Activated CD8-positive, alpha-beta memory T cell treated with anti-CD3 and anti-CD28 coated beads for 4 hours (primary cell): ENCODE results near the gene ETS2.

ENCODE experiments used
- DNase-seq, 2 donors: peaks; one replicate each; pipeline ENCODE4 v3.0.0-alpha.2; 2020; ENCODE audit warnings: low read depth in 2 of 2

The ETS2 gene

DNA sequence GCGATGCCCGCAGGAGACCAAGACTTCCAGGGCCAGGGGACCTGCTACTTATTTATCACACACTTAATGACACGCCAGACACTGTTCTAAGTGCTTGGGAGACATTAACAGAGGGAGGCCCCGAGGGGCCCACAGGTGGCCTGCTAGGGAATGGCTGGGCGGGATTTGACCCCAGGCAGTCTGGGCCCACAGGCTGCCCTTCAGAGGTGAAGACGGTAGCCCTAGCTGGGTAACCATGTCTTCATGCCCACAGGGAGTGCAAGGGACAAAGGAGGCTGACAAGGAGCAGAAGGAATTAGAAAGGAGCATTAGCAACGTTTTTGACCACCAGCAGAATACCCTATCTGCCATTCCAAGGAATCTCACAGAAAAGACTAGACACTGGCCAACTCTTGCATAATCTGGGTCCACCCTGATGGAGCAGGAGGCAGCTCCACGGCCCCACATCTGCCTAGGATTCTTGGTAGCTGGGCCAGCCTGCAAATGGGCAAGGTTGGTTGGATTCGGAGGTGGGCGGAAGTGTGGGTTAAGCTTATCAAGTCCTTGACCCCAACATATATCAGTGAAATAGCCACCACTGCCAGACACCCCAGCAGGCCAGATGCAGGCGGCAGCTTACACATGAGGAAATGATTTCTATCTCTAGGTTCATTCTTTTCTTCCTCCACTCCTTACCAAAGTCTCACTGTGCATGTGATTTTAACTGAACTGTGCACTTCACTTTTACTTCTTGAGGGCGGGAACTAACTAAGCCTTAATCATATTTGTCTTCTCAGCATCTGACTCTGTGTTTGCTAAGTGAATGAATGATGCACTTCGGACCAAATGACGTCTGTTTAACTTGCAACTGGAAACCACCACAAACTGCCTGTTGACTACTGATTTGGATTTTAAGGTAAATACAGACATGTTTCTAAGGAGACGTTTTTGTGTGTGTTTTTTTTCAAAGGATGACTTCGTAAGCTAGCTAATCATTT lies 3.4 kb upstream of the ETS2 start:
- DNase-seq, result no peak

DNA sequence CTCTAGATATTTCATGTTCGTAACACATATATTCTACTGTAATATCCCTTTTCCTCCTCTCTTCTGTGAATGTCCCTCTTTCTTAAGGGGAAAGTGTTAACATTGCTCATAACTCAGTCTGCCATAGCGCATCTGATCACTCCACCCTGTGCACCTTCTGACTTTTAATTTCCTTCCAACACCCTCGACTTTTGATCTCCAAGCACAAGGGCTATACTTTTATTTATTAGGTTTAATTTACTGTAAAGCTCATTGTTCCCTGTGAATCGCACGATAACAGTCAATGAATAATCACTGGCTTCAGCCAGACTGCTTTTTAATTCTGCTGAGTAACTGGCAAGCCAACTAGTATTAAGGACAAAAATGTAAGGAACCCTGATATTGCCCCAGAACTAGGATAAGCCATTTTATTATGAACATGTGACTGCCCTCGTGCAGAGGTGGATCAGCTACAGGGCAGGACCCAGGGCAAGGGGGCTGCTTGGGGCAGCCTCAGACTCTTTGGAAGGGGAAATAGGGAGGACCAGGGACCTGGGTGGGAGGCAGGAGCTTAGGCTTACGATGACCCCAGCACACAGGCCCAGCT lies 2.6 kb upstream of the ETS2 start:
- no peak for DNase-seq

DNA sequence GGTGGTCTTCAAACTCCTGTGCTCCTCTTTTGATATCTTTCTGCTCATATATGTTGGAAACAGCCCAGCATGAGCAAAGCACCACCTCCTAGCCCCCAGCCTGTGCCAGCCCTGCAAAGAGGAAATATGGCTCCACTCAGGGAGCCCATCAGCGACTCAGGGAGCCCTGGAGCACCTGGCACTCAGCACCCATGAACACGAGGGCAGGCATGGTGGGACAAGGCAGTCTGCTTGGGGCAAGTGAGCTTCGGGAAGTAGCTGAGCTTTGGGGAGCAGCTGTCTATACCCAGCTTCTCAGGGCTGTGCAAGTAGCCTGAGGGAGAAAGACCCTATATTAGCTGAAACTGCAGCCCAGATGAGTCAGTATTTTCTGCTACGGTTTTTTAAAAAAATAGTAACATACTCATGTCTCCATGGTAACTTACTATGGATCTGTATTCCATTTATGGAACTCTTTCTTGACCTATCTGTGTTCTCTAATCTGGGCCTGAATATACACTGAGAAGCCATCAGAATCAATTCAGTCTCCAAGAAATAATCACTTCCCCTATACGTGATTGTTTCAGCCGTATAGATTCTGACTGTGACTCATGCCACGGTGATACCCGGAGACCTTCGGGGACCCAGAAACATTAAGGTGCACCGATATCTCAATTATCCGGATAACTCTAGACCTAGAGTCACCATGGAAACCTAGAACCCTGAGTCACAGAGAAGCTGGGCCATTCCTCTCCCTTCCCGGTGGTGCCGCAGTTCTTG lies 1.5 kb upstream of the ETS2 start:
- DNase-seq, result no peak

DNA sequence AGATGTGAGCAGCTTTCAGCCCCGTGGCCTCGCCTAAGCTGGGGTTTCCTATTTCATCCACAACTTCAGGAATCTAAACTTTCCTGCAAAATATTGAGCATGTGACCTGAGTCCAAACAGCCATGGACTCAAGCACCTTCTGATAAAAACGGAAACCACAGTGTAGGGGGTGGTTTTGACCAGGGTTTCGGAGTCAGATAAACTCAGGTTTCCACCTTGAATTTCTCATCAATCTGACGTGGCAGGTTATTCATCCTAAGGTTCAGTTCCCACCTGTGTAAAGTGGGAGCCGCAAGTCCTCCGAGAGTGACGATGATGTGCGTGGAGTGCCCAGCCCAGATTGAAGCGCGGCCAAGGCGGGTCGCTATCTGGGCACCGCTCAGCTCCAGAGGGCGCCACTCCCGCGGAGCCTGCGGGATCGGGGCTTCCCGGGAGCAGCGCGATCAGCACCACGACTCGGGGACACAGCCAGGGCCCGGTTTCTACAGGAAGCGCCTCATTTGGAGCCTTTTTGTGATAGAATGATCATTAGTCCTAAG lies 871 bp upstream of the ETS2 start:
- DNase-seq, result no peak

DNA sequence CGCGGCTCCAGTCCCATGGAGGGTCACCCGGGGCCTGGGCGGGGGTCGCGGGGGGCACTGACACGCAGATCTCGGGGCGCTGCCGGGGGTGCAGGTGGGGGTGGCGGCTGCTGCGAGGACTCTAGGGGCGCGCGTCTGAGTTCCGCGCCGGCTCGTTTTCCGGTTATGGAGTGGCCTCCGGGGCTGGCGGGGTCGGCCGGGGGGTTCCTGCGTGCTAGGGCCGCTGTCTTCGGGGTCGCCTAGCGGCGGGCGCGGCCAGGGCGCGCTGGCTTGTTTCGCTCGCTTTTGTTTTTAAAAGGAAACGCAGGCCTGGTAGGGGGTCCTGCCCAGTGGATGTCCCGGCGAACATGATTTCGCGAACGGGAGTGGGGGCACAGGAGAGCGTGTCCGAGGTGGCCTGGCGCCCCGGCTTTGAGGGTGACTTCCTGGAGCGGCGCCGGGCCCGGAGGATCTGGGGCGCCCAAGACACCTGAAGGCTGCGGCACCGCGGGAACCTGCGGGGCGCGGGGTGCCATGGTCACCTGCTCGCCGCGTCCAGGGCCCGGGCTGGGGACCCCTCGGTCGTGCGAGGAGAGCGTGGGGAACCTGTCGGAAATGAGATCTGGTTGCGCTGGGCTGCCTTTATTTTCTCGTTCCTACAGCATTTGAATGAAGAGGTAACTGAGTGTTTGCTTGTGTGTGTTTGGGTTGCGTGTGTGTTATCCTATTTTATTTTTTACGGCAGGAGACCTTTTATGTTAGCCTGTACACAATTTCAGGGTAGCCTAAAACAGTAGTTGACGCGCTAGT lies 618 bp downstream of the ETS2 start:
- DNase-seq, result no peak

DNA sequence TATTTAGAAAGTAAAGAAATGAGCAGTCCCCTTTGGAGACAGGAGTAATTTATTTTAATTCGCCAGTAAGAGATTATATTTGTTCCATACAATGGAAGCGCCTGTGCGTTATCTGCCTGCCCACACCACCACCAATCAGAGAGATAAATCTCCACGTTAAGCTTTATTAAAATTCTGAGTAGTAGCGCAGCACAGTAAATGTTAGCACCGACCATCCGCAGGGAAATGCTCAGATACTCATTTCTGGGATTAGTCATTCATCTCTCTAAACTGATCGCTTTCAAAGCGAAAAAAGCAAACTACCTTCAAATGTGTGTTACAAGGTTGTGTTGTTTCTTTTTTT lies 1.2 kb downstream of the ETS2 start:
- no peak for DNase-seq

DNA sequence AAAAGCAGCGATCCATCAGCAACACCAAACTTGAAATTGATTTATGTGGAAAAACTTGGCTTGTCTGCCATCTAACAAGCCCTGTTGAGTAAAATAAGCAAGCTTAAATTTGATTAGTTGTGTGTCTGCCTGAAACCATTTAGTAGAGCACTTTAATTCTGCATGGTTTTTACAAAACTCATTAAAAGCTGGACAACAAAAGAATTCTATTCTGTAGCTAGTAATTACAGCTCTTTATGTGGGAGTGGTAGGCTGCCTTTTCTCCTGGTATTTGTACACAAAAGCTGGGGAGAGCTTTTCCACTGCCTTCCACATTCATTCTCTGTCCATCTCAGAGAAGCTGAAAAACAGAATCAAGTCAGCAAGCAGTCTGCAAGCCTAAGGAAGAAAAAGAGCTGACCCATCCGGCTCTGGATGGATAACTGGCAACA lies 1.7 kb downstream of the ETS2 start:
- no peak for DNase-seq

DNA sequence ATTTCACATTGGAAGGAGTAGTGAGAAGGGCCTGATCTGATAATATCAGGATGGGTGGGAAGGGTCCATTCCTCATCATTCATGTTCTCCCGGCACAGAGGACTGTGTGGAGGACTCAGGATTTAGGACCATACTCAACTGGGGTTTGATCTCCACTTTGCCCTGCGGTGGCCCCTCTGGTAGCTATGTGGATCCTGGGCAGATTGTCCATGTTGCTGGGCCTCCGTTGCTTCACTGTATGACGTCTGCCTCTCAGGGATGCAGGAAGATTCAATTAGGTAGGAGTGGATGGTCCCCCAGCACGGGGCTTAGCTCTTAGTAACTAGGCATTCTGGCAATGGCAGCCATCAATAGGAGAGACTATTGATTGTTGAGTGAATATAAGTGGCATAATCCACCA lies 2.3 kb downstream of the ETS2 start:
- DNase-seq, result no peak

DNA sequence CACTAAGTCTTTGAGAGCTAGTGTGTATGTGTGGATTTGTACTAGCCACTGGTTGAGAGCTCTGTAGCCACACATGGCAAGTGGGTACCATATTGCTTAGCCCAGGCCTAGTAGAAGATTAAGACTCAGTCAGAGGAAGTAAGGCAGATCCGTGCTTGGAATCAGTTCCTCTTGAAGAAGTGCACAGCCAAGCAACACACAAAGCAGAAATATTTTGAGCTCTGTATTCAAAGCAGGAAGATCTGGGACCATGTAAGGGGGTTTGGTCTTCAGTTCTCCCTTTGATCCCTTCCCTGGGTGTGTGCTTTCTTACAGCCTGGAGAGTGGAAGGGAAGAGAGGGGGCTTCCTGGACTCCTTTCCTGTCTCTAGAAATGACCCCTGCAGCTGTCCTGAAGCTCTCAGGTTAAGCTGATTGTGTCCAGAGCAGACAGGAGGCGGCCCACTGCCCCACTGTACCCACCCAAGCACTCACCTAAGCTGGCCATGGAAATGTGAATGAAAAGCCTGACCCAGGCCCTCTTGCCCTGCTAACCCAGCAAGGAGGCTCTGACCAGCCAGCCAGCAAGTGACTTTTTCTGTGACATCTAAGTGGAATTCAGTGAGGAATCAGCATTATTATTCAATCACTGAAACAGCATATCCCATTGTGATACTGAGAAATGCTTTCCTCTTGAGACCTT lies 3.6 kb downstream of the ETS2 start:
- DNase-seq, result no peak

DNA sequence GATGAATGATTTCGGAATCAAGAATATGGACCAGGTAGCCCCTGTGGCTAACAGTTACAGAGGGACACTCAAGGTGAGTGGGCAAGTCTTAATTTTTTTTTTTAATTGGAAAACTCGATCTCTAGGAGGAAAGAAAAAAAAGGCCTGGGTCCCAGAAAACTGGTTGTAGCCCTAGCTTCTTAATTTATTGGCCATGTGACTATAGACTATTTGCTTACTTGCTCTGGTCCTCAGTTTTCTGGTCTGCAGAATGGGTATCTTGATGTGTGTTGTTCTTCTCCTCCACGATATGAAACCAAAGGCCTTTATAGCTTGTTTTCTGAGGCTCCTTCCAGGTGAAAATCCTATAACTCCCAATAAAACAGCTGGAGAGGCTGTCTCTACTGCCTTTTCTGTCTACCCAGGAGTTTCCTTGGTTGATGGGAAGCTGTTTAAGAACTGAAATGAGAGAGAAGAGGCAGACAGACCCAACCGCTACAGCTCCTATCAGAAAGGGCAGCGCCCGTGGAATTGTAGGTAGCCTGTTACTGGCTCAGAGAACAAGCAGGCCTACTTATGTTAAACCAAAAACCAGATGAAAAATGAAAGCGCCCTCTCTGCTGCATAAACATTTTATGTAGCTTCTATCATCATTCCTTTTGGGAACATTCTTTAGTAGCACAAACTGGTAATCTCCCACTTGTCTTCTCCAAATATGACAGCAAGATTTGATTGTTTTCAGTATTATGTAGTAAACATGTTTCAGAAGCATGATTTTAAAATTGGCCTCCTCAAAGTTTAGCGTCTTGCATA lies 4.5 kb downstream of the ETS2 start:
- no peak for DNase-seq

DNA sequence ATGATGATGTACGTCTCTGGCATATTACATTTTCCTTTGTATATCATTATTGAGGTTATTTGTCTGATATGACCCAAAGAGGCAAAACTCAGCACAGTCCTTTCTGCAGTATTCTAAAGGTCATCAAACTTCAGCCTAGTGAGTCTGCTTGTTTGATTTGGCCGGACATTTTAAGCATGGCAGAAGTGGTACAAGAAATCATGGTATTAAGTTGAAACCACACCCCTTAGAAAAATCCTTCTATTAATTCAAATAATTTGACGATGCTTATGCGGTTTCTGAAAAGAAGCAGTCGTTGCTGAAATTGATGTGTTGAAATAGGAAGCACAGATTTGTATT lies 5.1 kb downstream of the ETS2 start:
- no peak for DNase-seq

DNA sequence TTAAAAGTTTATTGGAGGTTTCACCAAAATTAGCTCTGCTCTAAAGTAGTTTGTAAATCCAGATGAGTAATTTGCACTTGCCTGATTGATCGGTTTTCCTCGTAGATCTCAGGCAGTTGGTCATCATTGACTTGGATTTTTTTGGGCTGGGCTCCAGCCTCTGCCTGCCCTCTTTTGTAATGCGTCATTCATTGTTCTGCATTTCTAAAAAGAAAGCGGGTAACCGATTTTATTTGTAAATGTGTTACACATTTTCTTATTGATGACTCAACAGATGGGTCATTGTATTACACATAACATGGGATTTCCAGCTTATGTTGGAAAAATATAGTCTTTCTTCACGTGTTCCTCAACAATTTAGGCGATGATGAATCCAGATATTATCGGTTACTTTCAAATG lies 5.5 kb downstream of the ETS2 start:
- no peak for DNase-seq

DNA sequence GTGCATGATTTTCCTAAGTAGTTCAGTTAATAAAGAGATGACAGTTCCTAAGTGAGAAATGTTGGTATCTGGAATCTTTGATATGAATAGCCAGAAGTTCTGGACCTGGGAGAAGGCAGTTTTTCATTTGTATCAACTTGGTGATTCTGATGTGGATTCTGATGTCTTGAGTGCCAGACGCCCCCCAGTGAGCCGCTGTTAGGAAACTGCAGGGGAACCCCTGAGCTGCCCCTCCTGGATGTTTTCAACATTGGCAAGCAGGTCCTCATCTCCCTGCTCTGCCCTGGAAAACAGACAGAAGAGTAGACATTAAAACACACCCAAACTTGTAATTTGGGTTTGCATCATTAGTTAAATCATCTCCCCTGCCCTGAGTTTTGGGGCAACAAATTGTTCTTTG lies 7.4 kb downstream of the ETS2 start:
- no peak for DNase-seq

DNA sequence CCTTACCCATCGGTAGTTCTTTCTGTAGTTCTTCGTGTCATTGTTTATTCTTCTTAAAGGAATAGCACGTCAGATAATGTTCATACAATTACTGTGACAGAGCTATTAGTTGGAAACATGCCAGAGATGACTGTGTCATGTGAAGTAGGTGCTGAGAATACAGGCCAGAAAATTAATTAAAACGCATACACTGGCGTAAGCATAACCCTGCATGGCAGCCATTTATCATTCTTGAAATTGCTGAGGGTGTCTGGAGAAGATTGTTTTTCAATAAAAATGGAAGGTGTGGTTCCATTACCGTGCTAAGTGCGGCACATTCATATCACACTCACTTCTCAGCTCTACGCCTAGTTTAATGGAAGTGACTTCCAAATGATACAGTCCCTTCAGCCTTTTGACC lies 7.8 kb downstream of the ETS2 start:
- DNase-seq, result no peak

DNA sequence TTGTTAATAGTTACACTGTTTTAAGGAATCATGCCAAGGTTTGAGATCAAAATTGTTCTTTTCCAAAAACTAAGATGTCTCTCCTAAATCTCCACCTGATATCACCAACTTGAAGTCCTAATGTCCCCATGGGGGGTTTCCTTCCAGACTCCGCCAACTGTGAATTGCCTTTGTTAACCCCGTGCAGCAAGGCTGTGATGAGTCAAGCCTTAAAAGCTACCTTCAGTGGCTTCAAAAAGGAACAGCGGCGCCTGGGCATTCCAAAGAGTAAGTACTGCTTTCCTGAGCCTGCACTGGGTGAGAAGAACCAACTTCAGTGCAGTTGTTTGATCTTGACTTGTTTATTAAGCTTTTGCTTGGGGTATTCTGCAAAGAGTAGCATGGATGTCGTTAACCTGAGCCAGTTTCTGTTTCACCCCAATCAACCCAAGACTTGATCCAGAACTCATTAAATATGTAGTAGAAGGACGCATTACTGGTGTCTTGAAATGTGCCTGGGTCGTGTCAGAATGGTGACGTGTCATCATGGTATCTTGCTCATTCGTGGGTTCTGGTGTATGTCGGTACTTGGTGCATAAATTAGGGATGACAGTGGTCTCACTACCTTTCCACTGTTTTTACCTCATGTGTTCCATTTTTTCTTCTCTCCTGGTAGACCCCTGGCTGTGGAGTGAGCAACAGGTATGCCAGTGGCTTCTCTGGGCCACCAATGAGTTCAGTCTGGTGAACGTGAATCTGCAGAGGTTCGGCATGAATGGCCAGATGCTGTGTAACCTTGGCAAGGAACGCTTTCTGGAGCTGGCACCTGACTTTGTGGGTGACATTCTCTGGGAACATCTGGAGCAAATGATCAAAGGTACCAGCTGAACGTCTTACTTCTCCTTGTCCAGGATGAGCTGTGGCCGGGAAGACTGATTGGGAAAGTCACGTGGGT lies 8.7 kb downstream of the ETS2 start:
- no peak for DNase-seq

DNA sequence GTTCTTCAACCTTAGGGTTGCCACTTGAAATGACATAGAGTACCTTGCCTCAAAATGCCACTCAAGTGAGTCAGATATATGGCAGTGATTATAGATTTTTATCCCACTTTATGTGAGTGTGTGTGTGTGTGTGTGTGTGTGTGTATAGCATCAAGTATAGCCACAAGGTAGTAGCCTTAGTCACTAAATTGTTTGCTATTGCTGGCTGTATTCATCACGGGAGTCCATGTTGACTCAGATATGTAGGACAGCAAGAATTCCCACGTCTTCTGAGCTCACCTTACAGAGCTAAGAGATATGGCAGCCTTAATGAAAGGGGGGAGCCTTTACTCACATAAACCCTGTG lies 9.3 kb downstream of the ETS2 start:
- no peak for DNase-seq

DNA sequence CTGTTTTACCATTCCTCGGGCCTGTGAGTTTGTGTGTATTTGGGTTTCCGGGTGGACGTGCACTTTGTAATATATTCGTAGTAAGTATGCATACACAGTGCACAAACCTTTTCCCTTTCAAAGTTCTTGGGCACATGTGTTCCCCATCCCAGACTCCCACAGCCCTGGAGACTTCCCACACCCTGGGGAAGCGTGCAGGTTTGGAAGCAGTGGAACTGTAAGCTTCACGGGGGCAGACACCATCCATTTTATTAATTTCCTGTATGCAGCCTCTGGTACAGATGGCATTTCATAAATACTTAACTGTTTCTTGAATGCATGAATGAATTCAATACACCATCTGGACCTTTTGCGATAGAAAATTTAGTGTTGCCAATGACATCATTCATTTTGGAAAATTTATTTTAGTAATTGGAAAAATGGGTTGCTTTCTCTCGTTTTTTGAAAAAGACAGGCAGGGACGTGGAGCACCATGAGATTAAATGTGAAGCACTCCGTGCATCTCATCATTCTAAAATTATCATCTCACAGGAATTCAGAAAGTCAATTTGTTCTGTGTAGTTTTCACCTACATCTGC lies 10.8 kb downstream of the ETS2 start:
- DNase-seq, result no peak

DNA sequence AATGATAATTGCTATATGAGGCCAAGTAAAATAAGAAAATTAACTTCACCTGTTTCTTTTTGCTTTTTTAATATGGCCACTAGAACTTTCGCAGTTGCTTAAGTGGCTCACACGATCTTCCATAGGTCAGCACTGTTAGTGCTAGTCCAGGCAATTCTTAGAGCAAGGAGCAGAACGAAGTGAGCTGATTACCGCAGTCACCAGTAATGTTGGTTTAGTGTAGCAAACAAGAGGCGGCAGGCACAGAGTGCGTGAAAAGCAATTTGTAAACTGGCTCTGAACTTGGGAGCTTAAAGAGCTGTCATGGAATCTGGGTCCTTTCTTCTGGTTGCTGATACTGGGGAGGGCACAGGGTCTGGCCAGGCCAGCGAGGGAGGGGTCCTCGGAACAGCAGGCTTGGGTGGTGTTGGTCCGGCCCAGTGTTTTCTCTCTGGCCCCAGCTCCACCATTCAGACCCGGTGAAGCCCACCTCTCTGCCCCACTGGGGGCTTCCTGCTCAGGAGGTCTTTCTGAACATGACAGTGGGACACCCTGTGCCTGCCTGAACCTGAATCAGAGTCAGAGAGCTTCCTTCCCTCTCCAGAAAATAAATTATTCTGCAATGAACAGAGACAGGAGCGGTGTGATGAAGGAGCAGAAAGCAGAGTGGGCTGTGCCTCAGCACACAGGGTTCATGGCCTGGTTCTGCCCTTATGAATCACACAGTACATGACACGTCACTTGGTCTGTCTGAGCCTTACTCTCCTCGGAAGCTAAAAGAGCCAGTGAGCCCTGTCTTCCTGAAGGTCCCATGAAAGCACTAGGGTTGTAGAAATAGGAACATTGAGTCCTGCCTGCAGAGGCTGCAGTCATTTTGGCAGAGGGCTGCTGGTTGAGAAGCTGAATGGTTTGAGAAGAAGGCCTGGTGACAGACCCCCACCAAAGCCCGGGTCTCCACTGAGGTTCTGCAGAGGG lies 11.9 kb downstream of the ETS2 start:
- DNase-seq, result no peak
